OCI-LY3 (cell line): ENCODE measurements around the gene TTC28.

Experiments
- CTCF ChIP-seq: fragments of 200-600, 300-600 bp; sonication (generic); IDR thresholded peaks from 2 replicates; pipeline ENCODE4 v1.5.1; 2014; ENCODE audit warnings: antibody characterized with exemption, low read length, low read depth
- EZH2phosphoT487 ChIP-seq: fragments of 200-600 bp; shearing (Covaris generic); IDR thresholded peaks from 2 replicates; pipeline ENCODE4 v1.6.1; 2018; ENCODE audit warnings: antibody characterized with exemption, mixed run types, low read depth

DNA sequence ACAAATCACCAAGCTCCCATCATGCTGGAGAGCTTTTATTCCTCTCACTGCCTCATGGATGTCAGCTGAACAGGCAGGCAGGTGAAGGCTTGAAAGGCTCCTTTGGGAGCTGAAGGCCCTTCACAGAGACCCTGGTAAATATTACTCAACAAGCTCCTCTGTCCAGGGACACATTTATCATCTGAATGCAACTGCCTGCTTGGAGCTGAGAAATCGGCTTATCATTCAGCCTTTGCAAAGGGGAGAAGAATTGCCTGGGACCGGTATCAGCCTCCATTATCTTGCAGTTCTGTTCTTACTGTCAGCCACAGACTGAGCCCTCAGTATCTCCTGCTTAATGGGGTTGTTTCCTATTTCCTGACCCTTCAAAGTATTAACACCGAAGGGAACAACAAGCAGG, 646.8 kb downstream of the TTC28 start:
- TF ChIP-seq CTCF (no peak), EZH2phosphoT487 (no peak)
